GM19351 (cell line): ENCODE measurements around the gene RAC3.

ENCODE experiments used
- ATAC-seq: cut with Tn5 transposase; IDR thresholded peaks from one replicate; pipeline ENCODE4 v1.9.1; 2021; ENCODE audit warnings: mild to moderate bottlenecking, moderate library complexity; ENCODE audit not compliant: unreplicated experiment

RAC3 gene

DNA sequence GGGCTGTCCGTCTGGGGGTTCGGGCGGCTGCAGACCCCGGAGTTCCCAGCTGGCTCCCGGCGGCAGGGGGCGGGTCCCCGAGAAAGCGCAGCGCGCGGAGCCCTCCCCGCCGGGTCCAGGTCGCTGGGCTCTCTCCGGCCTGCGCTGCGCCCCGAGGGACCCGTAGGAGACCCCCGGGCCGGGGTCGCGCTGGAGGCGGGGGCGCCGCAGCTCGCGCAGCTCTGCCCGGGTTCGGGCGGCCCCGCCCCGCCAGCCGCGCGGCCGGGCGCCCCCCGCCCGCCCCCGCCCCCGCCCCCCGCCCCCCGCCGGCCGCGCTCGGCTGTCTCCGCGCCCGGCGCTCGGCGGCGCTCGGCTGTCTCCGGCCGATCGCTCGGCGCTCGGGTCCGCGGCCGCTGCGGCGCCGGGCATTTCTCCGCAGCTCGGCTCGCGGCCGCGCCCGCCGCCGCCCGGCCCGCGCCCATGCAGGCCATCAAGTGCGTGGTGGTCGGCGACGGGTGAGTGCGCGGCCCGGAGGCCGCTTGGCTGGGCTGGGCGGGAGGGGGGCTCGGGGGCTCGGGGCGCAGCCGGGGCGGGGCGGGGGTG lies at the start of gene RAC3:
Gene RAC3, plus strand, starts transcription at position 376 of the 582 bp plus-strand sequence. Its CDS starts 84 bp downstream, at position 460.
- ATAC-seq = no peak

- ATAC-seq = no peak
These were observed 48.4 kb upstream of the RAC3 start for GRCh38 chr17:81983011-81983638.

GRCh38 chr17:81983639-81984373 lies 47.7 kb upstream of the RAC3 start:
- no peak for ATAC-seq

DNA sequence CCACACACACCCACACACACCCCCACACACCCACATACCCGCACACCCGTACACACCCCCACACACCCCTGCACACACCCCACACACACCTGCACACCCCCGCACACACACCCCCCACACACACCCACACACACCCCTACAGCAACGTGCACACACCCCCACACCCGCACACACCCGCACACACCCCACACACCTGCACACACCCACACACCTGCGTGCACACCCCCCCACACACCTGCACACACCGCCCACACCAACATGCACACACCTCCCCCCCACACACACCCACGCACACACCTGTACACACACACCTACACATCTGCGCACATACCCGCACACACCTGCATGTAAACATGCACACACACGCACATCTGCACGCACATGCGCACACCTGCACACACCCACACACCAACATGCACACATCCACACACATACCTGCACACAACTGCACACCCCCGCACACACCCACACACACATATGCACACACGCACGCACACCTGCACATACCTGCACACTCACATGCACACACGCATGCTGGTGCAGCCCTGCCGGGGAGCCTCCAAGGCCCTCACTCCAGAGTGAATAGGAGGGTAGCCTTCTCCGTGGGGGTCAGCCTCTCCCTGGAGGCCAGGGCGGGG lies 46.6 kb upstream of the RAC3 start:
- no peak for ATAC-seq

- no peak for ATAC-seq
These were observed 44.9 kb upstream of the RAC3 start for GRCh38 chr17:81986606-81987005.

GRCh38 chr17:81987161-81987770 lies 44.2 kb upstream of the RAC3 start:
- no peak for ATAC-seq

DNA sequence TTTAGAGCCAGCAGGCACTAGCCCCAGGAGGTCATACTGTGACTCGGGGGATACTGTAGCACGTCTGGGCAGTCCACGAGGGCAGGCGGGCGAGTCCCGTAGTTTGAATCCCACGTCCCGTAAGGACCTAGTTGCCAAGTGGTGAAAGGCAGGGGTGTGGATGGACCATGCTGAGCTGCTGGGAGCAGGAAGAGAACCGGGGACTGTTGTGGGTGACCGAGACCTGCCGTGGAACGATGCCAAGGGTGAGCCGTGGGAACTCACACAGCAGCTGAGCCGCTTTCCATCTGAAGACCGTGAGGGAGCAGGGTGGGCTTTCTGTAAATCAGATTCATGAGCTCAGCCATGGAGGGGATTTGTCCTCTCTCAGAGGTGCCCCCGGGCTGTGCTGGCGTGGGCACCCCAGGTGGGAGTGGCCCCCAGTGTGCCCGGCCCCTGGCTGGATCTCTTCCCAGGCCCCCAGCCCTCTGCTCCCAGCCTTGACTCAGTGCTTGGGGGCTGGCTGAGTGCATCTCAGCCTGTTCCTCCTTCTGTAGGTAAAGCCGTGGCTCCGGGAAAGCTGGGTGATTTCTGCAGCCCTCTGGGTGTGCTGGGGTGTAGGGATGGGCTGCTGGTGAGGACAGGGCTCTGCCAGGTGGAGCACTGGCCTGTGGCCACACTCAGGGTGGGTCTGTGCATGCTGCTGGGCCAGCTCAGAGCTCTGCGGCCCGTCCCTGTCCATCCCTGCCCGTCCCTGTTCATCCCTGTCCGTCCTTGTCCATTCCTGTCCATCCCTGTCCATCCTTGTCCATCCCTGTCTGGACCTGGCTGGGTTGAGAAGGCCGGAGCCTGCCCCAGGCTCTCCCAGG lies 40.4 kb upstream of the RAC3 start:
- ATAC-seq = no peak

- no peak for ATAC-seq
These were observed 39.7 kb upstream of the RAC3 start for GRCh38 chr17:81991684-81992305.

DNA sequence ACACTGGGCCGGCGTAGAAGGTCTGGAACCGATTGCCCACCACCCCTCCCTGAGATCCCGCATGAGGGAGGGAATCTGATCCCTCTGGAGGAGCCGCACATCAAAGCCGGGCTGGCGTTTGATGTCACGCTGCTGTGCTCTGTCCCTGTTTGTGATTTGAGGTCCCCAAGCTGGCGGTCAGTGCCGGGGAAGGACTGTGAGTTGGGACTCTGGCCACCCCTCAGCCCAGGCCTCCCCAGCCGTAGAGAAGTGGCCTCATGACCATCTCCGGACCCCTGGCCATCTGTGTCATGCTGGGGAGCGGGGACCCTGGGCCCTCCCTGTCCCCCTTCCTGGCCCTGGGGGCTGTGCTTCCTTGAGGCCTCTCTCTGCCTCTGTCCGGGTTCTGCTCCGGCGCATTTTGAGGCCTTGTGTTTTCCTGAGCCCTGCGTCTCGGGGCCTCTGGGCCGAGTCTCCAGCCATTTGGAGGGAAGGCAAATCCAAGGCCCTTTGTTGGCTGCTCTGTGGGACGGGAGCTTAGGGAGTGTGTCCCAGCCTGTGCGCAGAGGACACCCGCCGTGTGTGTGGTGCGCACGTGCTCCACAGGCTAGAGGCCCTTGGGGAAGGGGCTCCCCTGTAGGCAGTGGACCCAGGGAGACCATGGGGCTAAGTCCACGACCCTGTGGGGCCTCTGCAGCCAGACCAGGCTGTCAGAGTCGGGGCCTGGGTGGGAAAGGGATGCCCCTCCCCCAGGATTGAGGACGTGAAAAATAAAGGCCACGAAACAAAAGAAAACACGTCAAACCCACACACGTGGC lies 39.0 kb upstream of the RAC3 start:
- ATAC-seq = no peak

DNA sequence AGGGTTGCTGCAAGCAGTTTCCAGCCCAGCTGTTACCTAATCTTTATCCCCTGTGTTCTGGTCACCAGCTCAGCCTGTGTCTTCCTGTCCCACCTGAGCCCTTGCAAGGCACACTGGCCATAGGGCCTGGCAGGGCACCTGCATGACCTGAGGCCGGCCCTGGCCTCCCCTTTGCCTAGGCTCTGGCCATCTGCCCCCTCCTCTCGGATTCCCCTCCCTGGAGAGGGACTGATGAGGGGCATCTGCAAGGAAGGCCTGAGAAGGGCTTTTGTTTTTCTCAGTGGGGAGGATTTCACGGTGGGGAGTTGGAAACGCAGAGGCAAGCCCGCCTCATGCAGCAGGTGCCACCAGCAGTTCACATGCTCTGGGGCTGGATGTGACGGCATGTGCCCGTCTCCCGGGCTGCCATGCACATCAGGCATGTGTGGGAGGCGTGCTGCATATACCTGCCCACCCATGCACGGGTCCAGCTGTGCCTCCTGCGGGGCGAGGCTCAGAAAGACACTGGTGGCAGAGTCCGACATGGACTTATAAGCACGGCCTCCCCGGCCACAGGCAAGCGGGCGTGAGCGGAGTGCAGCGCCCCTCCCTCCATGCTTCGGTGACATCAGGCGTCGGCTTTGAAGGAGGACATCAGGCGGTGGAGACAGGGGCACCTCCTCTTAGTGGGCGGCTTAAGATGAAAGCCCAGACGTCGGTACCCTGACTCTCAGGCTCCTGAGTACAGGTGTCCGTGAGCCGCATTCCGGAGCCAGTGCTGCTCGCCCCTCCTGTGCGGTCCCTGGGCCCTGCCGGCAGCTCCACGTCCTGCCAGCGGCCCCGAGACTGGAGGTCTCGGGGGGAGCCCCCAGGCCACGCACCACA lies 37.5 kb upstream of the RAC3 start:
- ATAC-seq = no peak

GRCh38 chr17:81994593-81995462 lies 36.6 kb upstream of the RAC3 start:
- no peak for ATAC-seq

DNA sequence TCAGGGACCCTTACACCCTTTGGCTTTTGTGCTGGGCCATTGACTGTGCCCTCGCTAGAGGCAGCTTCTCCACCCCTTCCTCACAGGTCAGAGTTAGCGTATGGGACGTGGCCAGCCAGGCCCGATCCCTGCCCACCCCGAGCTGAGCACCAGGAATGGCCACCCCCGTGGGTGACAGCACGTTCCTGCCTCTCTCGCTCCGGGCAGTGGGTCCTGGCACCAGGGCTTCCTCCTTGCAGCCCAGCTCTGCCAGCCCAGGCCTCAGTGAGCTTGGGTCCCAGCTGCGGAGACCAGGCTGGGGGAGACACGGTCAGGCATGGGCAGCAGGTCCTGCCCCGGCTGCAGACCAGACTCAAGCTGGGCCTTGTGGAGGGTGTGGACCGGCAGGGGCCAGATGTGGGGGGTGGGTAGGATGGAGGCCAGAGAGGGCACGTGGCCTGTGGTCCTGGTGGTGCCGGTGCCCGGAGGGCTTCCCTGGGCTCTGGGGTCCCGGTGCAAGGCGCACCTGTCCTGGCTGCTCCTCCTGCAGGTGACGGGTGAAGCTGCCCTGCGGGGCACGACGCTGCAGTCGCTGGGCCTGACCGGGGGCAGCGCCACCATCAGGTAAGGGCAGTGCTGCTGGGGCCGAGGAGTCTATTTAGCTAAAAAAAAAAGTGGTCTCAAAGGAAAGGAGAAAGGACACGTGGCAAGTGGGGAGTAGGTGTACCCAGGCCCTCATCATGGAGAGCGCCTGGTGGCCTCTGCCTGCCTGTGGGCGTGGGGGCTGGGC lies 35.8 kb upstream of the RAC3 start:
- ATAC-seq = no peak

GRCh38 chr17:81996232-81996756 lies 35.2 kb upstream of the RAC3 start:
- ATAC-seq = no peak

DNA sequence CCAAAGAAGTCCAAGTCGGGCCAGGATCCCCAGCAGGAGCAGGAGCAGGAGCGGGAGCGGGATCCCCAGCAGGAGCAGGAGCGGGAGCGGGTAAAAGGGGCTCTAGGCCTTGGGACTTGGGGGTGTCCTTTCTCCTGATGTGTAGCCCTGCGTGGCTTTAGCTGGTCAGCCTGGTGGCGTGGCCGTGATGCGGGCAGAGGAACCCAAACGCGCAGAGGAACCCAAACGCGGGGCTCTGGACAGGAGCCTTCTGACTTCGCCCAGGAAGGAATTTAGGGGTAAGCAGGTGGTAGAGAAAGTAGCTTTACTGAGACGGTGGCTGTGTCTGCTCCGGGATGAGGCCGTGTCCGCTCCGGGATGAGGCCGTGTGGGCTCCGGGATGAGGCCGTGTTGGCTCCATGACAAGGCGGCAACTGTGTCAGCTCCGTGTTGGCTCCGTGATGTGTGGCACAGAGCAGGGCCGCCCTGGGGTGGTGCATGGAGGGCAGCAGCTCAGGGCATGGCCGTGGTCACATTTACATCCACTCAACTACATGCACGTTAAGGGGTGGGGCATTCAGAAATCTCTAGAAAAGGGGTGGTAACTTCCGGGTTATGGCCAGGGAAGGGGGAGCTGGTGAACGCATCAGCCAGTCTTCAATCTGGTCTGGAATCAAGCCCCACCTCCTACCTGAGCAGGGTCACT lies 34.6 kb upstream of the RAC3 start:
- ATAC-seq = no peak

DNA sequence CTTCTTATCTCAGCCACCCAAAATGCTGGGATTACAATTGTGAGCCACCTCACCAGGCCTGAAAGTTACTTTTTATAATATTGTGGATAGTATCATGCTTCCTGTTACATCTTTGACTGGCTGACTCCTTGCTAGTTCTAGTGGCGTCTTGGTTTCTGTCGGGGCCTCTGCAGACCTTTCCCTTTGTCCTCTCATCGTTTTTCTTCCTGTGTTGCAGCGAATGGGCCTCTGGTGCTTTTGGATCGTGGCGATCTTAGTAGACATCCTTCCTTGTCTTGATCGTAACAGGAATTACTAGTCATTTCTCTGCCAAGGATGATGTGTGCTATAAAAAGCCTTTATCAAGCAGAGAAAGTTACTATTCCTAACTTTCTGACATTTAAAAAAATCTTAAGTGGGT lies 33.3 kb upstream of the RAC3 start:
- no peak for ATAC-seq
